HG02571 (cell line): ENCODE measurements around the gene ATP2B3.
A peak's percentile ranks its signal among the peaks of the same experiment; 100 is the strongest.

Experiments used
- ATAC-seq: cut with Tn5 transposase; IDR thresholded peaks from one replicate; pipeline ENCODE4 v1.9.1; 2021; ENCODE audit warnings: mild to moderate bottlenecking, moderate library complexity; ENCODE audit not compliant: unreplicated experiment

Gene ATP2B3

GRCh38 chrX:153507484-153508178, 9.8 kb upstream of the ATP2B3 start:
- peak; percentile 80 for ATAC-seq

DNA sequence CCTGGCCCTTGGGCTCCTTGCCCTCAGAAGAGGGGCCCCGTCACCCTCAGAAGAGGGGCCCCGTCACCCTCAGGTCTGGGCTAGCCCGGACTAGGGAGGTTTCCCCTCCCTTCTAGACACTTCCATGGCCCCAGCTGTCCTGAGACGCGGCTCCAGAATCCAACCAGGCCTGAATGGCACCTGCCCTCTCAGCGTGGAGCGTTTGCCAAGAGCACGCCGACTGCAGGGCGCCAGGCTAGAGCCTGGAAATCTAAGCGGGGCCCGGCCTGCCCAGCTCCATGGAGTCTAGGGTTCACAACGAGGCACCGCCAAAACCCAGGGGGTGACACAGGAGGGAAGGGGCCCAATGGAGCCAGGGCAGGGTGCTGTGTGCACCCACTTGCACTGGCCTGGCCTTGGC, 7.8 kb upstream of the ATP2B3 start:
- ATAC-seq = no peak

DNA sequence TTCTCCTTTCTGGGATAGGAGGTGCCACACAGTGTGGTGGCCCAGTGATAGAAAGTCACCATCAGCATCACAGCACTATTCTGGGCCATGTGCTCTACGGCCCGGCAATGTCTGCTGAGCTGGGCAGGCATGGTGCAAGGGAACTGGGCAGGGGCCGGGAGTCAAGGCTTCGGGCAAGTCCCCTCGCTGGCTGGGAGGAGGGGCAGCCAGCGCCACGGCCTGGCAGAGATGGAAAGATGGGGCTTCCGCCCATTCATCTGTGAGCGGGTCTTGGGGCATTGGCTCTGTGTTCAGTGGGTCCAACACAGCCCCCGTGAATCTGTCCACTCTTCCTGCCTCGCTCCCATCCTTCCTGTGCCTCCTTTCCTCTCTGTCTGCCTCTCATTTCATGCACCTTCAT, 7.1 kb upstream of the ATP2B3 start:
- no peak for ATAC-seq

DNA sequence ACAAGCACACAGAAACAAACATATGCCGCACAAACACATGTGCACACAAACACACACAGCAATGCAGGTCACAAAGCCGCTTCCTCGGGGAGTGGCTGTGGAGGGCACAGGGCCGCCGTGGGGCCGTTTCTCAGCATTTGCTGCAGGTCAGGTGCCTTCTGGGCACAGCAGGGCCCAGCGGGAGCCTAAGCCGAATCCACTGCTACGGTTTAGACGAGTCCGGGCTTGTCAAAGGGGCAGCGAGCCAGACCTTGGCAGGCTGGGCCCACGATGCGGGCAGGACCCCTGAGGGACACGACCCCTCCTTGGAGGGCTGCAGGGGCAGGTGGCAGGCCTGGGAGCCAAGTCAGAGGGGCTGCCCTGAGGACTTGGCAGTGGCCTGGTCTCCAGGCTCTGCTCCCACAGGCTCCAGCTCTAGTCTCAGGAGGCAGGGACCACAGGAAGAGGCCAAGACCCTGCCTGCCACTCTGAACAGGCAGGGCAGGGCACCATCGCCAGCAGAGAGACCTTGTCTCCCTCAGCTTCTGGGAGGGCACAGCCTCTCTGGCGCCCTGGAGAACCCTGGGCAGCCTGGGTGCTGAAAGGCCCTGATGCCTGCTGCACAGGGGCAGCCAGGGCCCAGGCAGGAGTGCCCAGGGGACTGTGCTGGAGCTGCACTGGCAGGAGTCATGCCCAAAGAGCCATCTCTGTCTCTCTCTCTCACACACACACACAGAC, 5.5 kb upstream of the ATP2B3 start:
- no peak for ATAC-seq

DNA sequence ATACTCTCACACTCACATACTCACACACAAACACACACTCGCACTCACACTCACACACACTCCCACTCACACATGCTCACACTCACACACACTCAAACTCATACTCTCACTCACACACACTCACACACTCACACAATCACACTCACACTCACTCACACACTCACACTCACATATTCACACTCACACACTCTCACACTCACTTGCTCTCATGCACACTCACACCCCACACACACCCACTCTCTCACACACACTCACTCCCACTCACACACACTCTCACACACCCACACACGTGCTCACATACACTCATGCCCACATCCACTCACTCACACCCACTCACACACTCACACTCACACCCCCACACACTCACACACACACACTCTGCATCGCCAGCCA, 4.9 kb upstream of the ATP2B3 start:
- no peak for ATAC-seq

DNA sequence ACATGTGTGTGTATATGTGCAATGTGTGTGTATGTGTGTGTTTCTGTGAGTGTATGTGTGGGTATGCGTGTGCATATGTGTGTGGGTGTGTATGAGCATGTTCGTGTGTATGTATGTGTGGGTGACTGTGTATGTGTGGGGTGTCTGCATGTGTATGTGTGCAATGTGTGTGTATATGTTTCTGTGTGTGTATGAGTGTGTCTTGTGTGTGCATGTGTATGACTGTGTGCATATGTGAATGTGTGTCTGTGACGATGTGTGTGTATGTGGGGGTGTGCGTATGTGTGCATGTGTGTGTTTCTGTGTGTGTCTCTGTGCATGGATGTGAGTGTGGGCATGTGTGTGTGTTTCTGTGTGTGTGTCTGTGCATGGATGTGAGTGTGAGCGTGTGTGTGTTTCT, 4.2 kb upstream of the ATP2B3 start:
- no peak for ATAC-seq

DNA sequence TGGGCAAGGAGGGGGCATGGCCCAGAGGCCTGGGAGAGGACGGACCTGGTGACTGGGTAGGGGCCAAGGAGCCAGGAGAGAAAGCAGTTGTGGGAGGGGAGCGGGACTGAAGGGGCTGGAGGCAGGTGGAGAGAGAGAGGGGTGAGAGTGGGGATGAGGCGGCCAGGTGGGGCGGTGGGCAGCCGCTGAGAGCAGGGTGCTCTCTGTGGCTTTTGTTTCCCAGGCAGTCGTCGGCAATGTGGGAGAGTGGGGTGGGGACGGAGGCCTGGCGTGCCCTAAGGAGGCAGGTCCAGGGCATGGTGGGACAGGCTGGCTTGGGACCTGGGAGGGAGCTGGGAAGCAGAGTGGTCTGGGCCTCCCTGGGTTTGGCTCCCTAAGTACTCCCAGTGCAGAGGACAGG, 3.2 kb upstream of the ATP2B3 start:
- ATAC-seq = no peak

- no peak for ATAC-seq
These were observed 2.0 kb upstream of the ATP2B3 start for GRCh38 chrX:153515435-153515834.

DNA sequence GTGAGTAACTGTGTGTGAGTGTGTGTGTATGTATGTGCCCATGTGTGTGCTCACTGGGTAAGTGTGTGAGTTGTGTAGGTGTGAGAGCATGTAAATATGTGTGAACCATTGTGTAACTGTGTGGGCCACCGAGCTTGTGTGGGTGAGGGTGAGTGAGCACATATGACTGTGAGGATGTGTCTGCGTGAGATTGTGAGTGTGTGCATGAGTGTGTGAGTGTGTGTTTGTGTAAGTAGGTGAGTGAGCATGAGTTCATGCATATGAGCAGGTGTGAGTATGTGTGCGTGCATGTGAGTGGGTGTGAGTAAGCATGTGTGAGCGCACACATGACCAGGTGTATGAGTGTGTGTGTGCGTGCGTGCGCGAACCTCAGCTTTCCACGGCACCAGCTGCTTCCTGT, 1.4 kb upstream of the ATP2B3 start:
- ATAC-seq = no peak

- ATAC-seq = no peak
These were observed 748 bp downstream of the ATP2B3 start for GRCh38 chrX:153517946-153518834.

- no peak for ATAC-seq
These were observed 2.3 kb downstream of the ATP2B3 start for GRCh38 chrX:153519569-153520286.

- no peak for ATAC-seq
These were observed 3.0 kb downstream of the ATP2B3 start for GRCh38 chrX:153520287-153520917.

DNA sequence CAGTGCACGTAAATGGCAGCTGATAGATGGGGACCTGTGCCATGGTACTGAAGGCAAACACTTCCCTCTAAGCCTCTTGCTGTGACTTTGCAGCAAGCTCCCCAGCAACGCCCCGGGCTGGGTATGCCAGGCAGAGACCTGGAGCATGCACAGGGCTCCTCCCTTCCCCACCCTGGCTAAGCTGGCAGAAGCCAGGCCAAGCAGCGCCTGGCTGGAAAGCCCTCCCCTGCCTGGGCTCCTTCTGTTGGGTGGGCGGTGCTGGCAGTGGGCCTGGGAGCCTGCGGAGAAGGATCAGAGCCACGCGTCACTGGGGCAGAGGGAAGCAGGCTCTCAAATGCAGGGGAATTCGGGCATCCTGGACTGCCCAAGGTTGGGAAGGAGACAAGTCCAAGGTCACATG, 3.6 kb downstream of the ATP2B3 start:
- ATAC-seq = no peak

GRCh38 chrX:153522259-153522658, 4.8 kb downstream of the ATP2B3 start:
- no peak for ATAC-seq

DNA sequence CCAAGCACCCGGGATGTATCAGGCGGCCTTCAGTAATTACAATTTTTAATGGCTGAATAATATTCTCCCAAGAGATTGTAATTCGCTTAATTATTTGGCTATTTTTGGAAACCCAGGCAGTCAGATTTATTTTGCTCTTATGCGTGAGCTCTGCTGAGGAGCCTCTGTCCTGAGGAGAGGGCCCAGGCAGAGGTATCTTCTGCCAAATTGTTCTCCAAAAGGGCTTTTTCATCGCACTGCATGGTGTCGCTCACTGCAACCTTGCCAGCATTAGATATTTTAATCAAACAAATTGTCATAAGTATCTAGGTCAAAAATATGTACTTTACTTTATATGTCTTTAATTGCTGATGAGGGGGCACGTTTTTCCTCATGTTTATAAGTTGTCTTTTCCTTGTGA, 5.8 kb downstream of the ATP2B3 start:
- no peak for ATAC-seq

DNA sequence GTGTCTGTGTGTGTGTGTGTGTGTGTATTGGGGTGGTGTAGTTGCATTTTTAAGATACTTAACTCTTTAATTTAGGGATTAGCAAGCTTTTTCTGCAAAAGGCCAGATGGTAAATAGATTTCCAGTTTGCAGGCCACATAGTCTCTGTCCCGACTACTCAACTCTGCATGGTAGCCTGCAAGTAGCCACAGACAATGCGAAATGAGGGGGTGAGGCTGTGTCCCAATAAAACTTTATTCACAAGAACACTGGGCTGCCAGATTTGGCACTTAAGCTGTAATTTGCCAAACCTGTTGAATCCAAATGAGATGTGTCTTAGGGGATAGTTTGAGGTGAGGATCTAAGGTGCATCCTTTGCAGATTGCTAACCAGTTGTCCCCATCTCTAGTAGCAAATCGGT, 6.8 kb downstream of the ATP2B3 start:
- ATAC-seq = no peak

- no peak for ATAC-seq
These were observed 8.0 kb downstream of the ATP2B3 start for GRCh38 chrX:153525451-153525850.

- ATAC-seq = no peak
These were observed 8.6 kb downstream of the ATP2B3 start for GRCh38 chrX:153526042-153526441.

DNA sequence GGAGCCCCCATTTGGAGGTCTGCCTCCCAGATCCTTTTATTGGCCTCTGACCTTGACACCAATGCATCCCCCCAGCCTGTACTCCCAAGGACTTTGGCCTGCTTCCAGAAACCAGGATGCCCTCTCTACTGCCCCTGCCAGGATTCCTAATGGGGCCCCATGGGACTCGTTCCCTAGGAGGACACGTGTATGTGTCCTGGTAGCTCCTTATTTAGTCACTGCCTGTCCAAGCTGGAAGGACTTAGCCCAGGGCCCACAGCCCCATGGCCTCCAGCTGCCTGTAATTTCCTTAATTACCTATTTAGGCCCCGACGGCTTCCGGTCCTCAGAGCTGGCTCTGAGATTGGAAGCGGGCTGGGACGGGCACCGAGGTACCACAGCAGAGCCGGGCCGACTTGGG, 9.4 kb downstream of the ATP2B3 start:
- ATAC-seq = no peak

GRCh38 chrX:153527208-153527607, 9.8 kb downstream of the ATP2B3 start:
- ATAC-seq = no peak
